Fibroblast of lung (primary cell): ENCODE data around the gene PARS2.

Experiments
- EZH2 ChIP-seq: IDR thresholded peaks from 2 replicates; pipeline ENCODE4 v1.5.1; 2012; ENCODE audit warnings: low read length, control low read depth, mild to moderate bottlenecking; ENCODE audit errors: missing control alignments
- TF ChIP-seq, protein P1 (sequence below), 2 donors: IDR thresholded peaks in 1 of 2; conservative IDR thresholded peaks in 1 of 2; 1 replicate in 1 of 2; 2 replicates in 1 of 2; pipeline ENCODE4 v1.5.1; 2011 to 2012; ENCODE audit warnings: low read length in 2 of 2, control low read depth in 1 of 2, inconsistent platforms in 1 of 2, low read depth in 1 of 2, mild to moderate bottlenecking in 1 of 2

DNA sequence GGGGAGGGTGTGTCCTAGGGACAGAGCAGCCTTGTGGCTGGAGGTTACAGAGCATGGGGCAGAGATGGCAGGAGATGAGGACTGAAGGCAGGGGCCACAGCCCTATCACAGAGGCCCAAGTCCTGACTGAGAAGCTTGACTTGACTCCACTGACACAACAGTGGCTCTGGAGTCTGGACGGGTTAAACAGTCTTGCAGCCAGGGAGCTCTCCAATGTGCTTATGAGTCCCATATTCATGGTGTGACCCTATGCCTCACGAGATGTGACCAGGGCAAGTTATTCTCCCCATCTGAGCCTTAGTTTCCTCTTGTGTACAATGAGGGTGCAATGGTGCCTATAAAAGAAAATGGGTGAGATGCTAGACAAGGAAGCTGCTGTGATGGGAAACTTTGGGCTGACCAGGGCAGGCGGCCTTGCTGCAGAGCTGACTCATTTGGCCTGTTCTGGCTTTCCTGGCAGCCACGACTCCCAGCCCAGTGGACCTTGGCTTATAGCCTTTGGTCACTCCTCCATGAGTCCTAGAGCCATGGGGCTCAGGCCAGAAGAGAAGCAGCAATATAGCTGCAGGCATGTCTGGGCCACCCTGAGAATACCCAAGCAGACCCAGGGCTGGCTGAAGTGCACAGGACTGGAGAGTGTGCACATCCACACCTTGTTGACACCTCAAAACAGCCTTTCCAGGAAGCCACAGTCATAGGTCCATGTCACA is 39.6 kb upstream of the PARS2 start:
- TF ChIP-seq, protein P1, sequence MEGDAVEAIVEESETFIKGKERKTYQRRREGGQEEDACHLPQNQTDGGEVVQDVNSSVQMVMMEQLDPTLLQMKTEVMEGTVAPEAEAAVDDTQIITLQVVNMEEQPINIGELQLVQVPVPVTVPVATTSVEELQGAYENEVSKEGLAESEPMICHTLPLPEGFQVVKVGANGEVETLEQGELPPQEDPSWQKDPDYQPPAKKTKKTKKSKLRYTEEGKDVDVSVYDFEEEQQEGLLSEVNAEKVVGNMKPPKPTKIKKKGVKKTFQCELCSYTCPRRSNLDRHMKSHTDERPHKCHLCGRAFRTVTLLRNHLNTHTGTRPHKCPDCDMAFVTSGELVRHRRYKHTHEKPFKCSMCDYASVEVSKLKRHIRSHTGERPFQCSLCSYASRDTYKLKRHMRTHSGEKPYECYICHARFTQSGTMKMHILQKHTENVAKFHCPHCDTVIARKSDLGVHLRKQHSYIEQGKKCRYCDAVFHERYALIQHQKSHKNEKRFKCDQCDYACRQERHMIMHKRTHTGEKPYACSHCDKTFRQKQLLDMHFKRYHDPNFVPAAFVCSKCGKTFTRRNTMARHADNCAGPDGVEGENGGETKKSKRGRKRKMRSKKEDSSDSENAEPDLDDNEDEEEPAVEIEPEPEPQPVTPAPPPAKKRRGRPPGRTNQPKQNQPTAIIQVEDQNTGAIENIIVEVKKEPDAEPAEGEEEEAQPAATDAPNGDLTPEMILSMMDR (conservative IDR thresholded peaks at IDR 0.05 in 1 of 2, IDR thresholded peaks at IDR 0.05 in 1 of 2; ENCODE audit: low read depth in 1 of 2, low read length in 2 of 2): no peak
- TF ChIP-seq EZH2: no peak
